Prostate gland (tissue), 2 donors: ENCODE measurements around the gene HDAC1.

Experiments
- CTCF ChIP-seq, 4 experiments: fragments of 200-600 bp in 2 of 4; fragments of 450-650 bp in 2 of 4; sonication (generic) in 2 of 4; IDR thresholded peaks; 1 replicate in 3 of 4; 2 replicates in 1 of 4; pipeline ENCODE4 v1.5.1; 2016 to 2019; ENCODE audit warnings: antibody characterized with exemption in 4 of 4, mild to moderate bottlenecking in 2 of 4, moderate library complexity in 2 of 4
- POLR2A ChIP-seq: fragments of 450-650 bp; IDR thresholded peaks from one replicate; pipeline ENCODE4 v1.6.1; 2016; ENCODE audit warnings: antibody characterized with exemption, mild to moderate bottlenecking
- POLR2AphosphoS5 ChIP-seq: sonication (generic); formaldehyde crosslinking; IDR thresholded peaks from one replicate; pipeline ENCODE4 v1.6.1; 2017; ENCODE audit warnings: antibody characterized with exemption

- TF ChIP-seq CTCF (IDR thresholded peaks at IDR 0.05) (no peak), POLR2AphosphoS5 (no peak), POLR2A (no peak)
These were observed 40.8 kb upstream of the HDAC1 start, which contains the start of gene LCK for GRCh38 chr1:32250893-32251716.
